ENCODE results near the gene CNNM1.

- TF ChIP-seq EZH2phosphoT487 (IDR thresholded peaks at IDR 0.05; ENCODE audit: borderline replicate concordance, low read depth, low read length) (no peak), CTCF (conservative IDR thresholded peaks at IDR 0.05; ENCODE audit: low read length) (no peak)
Measured at GRCh38 chr10:99346247-99346646, 17.1 kb downstream of the CNNM1 start.
